ENCODE data around the gene CCL21.

Gene CCL21

DNA sequence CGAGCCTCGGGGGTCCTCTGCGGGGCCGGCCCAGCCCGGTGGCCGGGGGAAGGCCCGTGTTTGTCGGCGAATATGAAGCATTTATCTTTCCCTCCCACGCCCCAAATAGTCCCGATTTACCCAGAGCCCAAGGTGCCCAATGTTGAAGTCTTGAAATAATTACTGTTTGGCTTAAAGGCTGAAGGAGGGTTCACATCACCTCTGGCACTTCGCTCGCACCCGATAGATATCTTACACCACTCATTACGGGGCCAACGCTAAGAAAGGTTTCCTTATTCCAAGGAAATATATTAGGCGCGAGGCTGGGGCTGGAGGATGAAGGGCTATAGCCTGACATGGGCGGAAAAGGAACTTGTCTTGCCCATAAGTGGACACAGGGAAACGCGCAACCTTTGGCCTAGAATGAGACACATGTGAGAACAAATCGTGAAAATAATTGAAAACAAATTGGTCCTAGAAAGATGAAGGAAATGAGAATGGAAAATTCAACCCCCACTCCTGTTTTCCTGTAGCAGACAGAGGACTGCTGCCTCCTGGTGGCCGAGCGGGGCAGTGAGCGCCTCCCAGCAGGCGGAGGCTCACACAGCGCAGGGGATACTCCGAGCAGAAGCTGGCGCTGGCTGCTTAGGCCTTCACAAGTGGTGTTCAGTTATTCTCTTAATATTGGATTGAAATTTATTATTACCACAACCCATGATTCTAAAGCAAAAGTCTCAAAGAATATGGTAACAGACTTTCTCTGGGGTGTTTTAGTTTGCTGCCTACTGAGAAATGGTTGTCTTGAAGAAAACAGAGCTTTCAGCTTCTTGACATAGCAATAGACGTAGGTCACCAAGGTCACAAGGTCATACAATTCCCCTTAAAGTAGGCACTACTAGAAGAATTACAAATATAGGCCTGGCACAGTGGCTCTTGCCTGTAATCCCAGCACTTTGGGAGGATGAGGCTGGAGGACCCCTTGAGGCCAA, 7.9 kb downstream of the CCL21 start:
- Histone ChIP-seq H3K4me1 (ENCODE audit: control insufficient read depth in 1 of 2, insufficient read depth in 2 of 2, low read length in 2 of 2) (peaks cover 0 to 3% of the 10 kb centered on the region in 2 donors), H3K4me3 (ENCODE audit: low read depth in 1 of 2, low read length in 2 of 2) (peak overlapping the region; percentile 76 to 89), H3K9me3 (ENCODE audit: control insufficient read depth in 1 of 2, low read length in 2 of 2) (no peaks in the 10 kb centered on the region), H3K27me3 (ENCODE audit: low read depth, low read length) (no peaks in the 10 kb centered on the region), H3K36me3 (ENCODE audit: control insufficient read depth in 1 of 2, insufficient read depth in 2 of 2, low read length in 2 of 2) (no peaks in the 10 kb centered on the region), H3K27ac (ENCODE audit: low read length) (peak overlapping the region; percentile 70)

- H3K4me3 ChIP-seq (ENCODE audit: low read depth in 1 of 2, low read length in 2 of 2): peak overlapping the region; percentile 76 to 89
- no peaks in the 10 kb centered on the region for H3K27me3 ChIP-seq (ENCODE audit: low read depth, low read length)
- H3K36me3 ChIP-seq (ENCODE audit: control insufficient read depth in 1 of 2, insufficient read depth in 2 of 2, low read length in 2 of 2): no peaks in the 10 kb centered on the region
- H3K4me1 ChIP-seq (ENCODE audit: control insufficient read depth in 1 of 2, insufficient read depth in 2 of 2, low read length in 2 of 2): peaks cover 0 to 3% of the 10 kb centered on the region in 2 donors
- no peaks in the 10 kb centered on the region for H3K9me3 ChIP-seq (ENCODE audit: control insufficient read depth in 1 of 2, low read length in 2 of 2)
- H3K27ac ChIP-seq (ENCODE audit: low read length): no peak overlapping the region
Observed at GRCh38 chr9:34701023-34701768, 8.7 kb downstream of the CCL21 start.

DNA sequence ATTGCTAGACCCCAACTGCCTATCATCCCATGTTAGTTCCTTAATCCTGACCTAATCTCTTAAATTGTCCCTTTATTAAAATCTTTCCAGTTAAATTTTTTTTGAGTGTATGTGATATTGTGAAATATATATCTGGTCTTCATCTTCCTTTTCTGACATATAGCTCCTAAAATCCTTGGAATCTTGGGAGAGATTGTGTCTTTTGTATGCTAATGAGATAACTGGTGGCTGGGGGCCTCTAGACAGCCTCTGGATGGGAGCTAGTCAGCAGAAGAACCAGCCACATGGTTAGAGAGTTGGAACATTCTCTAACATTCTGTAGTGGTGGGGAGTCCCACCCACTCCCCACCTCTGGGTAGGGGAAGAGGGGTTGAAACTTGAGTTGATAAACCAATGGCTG, 15.1 kb downstream of the CCL21 start:
- Histone ChIP-seq H3K4me1 (ENCODE audit: control insufficient read depth in 1 of 2, insufficient read depth in 2 of 2, low read length in 2 of 2) (no peaks in the 10 kb centered on the region), H3K27me3 (ENCODE audit: low read depth, low read length) (no peaks in the 10 kb centered on the region), H3K9me3 (ENCODE audit: control insufficient read depth in 1 of 2, low read length in 2 of 2) (no peaks in the 10 kb centered on the region), H3K4me3 (ENCODE audit: low read depth in 1 of 2, low read length in 2 of 2) (no peak overlapping the region), H3K27ac (ENCODE audit: low read length) (no peak overlapping the region), H3K36me3 (ENCODE audit: control insufficient read depth in 1 of 2, insufficient read depth in 2 of 2, low read length in 2 of 2) (no peaks in the 10 kb centered on the region)

GRCh38 chr9:34693560-34693959, 16.4 kb downstream of the CCL21 start:
- Histone ChIP-seq H3K4me3 (ENCODE audit: low read depth in 1 of 2, low read length in 2 of 2) (no peak overlapping the region), H3K4me1 (ENCODE audit: control insufficient read depth in 1 of 2, insufficient read depth in 2 of 2, low read length in 2 of 2) (no peaks in the 10 kb centered on the region), H3K9me3 (ENCODE audit: control insufficient read depth in 1 of 2, low read length in 2 of 2) (no peaks in the 10 kb centered on the region), H3K27ac (ENCODE audit: low read length) (no peak overlapping the region), H3K36me3 (ENCODE audit: control insufficient read depth in 1 of 2, insufficient read depth in 2 of 2, low read length in 2 of 2) (no peaks in the 10 kb centered on the region), H3K27me3 (ENCODE audit: low read depth, low read length) (no peaks in the 10 kb centered on the region)

GRCh38 chr9:34691936-34692315, 18.0 kb downstream of the CCL21 start:
- H3K9me3 ChIP-seq (ENCODE audit: control insufficient read depth in 1 of 2, low read length in 2 of 2): no peaks in the 10 kb centered on the region

GRCh38 chr9:34690983-34691935, 18.7 kb downstream of the CCL21 start, which contains the start of gene CCL19:
CCL19 (minus strand) TSS chr9:34691276; CDS start chr9:34691139, 137 bp downstream.
- H3K9me3 ChIP-seq (ENCODE audit: control insufficient read depth in 1 of 2, low read length in 2 of 2): no peaks in the 10 kb centered on the region
- H3K4me1 ChIP-seq (ENCODE audit: control insufficient read depth in 1 of 2, insufficient read depth in 2 of 2, low read length in 2 of 2): no peaks in the 10 kb centered on the region
- H3K36me3 ChIP-seq (ENCODE audit: control insufficient read depth in 1 of 2, insufficient read depth in 2 of 2, low read length in 2 of 2): no peaks in the 10 kb centered on the region
- no peaks in the 10 kb centered on the region for H3K27me3 ChIP-seq (ENCODE audit: low read depth, low read length)
- H3K4me3 ChIP-seq (ENCODE audit: low read depth in 1 of 2, low read length in 2 of 2): no peak within 1 kb of the TSS
- H3K27ac ChIP-seq (ENCODE audit: low read length): no peak within 1 kb of the TSS

More at GRCh38 chr9:34691936-34692315, 18.0 kb downstream of the CCL21 start:
- Histone ChIP-seq H3K4me1 (ENCODE audit: control insufficient read depth in 1 of 2, insufficient read depth in 2 of 2, low read length in 2 of 2) (no peaks in the 10 kb centered on the region), H3K27me3 (ENCODE audit: low read depth, low read length) (no peaks in the 10 kb centered on the region), H3K27ac (ENCODE audit: low read length) (no peak overlapping the region), H3K36me3 (ENCODE audit: control insufficient read depth in 1 of 2, insufficient read depth in 2 of 2, low read length in 2 of 2) (no peaks in the 10 kb centered on the region), H3K4me3 (ENCODE audit: low read depth in 1 of 2, low read length in 2 of 2) (no peak overlapping the region)

DNA sequence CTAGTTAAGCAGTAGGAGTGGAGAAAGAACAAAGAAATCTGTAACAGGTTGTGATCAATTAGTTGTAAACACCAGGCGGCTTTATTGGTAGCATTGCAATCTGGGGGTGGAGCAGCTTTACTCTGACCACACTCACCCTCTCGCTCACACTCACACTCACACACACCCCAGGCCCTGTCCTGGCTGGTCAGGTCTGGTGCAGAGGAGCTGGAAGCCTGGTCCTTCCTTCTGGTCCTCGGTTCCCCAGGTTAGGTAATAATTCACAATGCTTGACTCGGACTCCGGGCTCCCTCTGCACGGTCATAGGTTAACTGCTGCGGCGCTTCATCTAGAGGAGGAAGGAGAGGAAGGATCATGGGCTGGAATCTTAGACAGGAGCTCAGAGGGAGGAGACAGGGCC, 20.4 kb downstream of the CCL21 start:
- Histone ChIP-seq H3K36me3 (ENCODE audit: control insufficient read depth in 1 of 2, insufficient read depth in 2 of 2, low read length in 2 of 2) (no peaks in the 10 kb centered on the region), H3K9me3 (ENCODE audit: control insufficient read depth in 1 of 2, low read length in 2 of 2) (no peaks in the 10 kb centered on the region), H3K4me3 (ENCODE audit: low read depth in 1 of 2, low read length in 2 of 2) (no peak overlapping the region), H3K27me3 (ENCODE audit: low read depth, low read length) (no peaks in the 10 kb centered on the region), H3K27ac (ENCODE audit: low read length) (no peak overlapping the region), H3K4me1 (ENCODE audit: control insufficient read depth in 1 of 2, insufficient read depth in 2 of 2, low read length in 2 of 2) (no peaks in the 10 kb centered on the region)

DNA sequence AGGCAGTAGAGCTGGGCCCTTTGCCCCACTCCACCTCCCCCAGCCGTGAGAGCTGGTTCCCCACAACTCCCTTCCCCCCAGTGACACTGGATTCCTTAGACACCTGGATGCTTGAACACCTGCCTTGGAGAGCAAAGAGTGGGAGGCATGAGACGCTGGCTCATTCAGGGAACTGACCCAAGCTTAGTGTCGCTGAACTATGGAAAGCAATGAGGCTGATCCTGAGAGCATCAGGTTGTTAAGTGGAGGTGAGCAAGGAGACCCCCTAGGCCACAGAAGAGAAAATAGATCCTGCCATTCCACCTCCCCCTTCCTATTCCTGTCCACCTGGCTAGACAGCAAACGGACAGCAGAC, 20.8 kb downstream of the CCL21 start:
- H3K27me3 ChIP-seq (ENCODE audit: low read depth, low read length): no peaks in the 10 kb centered on the region
- no peaks in the 10 kb centered on the region for H3K36me3 ChIP-seq (ENCODE audit: control insufficient read depth in 1 of 2, insufficient read depth in 2 of 2, low read length in 2 of 2)
- no peaks in the 10 kb centered on the region for H3K4me1 ChIP-seq (ENCODE audit: control insufficient read depth in 1 of 2, insufficient read depth in 2 of 2, low read length in 2 of 2)
- no peak overlapping the region for H3K4me3 ChIP-seq (ENCODE audit: low read depth in 1 of 2, low read length in 2 of 2)
- no peaks in the 10 kb centered on the region for H3K9me3 ChIP-seq (ENCODE audit: control insufficient read depth in 1 of 2, low read length in 2 of 2)
- no peak overlapping the region for H3K27ac ChIP-seq (ENCODE audit: low read length)

- no peak overlapping the region for H3K27ac ChIP-seq (ENCODE audit: low read length)
Observed at GRCh38 chr9:34688329-34689115, 21.4 kb downstream of the CCL21 start.

DNA sequence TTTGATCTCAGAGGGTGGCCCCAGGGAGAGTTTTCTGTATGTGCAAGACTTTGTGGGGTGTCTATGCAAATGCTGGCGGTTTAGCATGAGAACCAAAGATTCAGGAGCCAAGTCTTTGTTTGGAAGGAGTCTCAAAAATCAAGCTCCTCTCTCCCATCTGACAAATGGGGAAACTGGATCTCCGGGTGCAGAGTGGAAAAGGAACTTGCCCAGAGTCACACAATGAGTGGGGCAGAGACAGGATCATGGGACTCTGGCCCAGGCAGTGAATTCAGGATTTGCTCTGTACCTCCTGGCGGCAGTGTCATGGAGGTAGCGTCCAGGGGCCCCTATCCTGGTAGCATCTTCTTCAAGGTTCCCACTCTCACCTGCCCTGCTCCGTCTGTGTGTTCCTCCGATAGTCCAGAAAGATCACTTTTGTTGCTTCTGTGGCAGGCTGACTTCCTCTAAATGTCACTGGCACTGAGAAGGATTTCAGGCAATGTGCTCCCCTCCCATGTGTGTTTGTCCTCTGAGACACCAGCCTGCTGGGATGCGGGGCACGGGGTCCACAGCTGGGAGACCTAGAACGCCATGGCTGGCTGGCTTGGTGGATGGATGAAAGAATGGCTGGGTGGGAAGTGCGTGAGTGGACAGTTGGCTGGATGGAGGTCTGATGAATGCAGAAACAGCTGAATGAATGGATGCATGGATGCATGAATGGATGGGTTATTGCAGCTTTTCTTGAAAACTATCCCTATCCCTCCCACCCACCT, 22.5 kb downstream of the CCL21 start:
- Histone ChIP-seq H3K4me1 (ENCODE audit: control insufficient read depth in 1 of 2, insufficient read depth in 2 of 2, low read length in 2 of 2) (no peaks in the 10 kb centered on the region), H3K9me3 (ENCODE audit: control insufficient read depth in 1 of 2, low read length in 2 of 2) (no peaks in the 10 kb centered on the region), H3K4me3 (ENCODE audit: low read depth in 1 of 2, low read length in 2 of 2) (no peak overlapping the region), H3K36me3 (ENCODE audit: control insufficient read depth in 1 of 2, insufficient read depth in 2 of 2, low read length in 2 of 2) (peaks cover 0 to 3% of the 10 kb centered on the region in 2 donors), H3K27ac (ENCODE audit: low read length) (no peak overlapping the region), H3K27me3 (ENCODE audit: low read depth, low read length) (no peaks in the 10 kb centered on the region)

More at GRCh38 chr9:34688329-34689115, 21.4 kb downstream of the CCL21 start:
- Histone ChIP-seq H3K4me1 (ENCODE audit: control insufficient read depth in 1 of 2, insufficient read depth in 2 of 2, low read length in 2 of 2) (no peaks in the 10 kb centered on the region), H3K27me3 (ENCODE audit: low read depth, low read length) (no peaks in the 10 kb centered on the region), H3K4me3 (ENCODE audit: low read depth in 1 of 2, low read length in 2 of 2) (no peak overlapping the region), H3K9me3 (ENCODE audit: control insufficient read depth in 1 of 2, low read length in 2 of 2) (no peaks in the 10 kb centered on the region), H3K36me3 (ENCODE audit: control insufficient read depth in 1 of 2, insufficient read depth in 2 of 2, low read length in 2 of 2) (peaks cover 0 to 1% of the 10 kb centered on the region in 2 donors)

Data from muscle layer of duodenum (tissue), 2 donors.